Measurements from ENCODE around the gene IGLL5.
"Not testable (repeated sequence)": the region's sequence is repeated elsewhere in the genome, so short reads cannot be mapped to it uniquely, and the experiment has no call there.

The IGLL5 gene

DNA sequence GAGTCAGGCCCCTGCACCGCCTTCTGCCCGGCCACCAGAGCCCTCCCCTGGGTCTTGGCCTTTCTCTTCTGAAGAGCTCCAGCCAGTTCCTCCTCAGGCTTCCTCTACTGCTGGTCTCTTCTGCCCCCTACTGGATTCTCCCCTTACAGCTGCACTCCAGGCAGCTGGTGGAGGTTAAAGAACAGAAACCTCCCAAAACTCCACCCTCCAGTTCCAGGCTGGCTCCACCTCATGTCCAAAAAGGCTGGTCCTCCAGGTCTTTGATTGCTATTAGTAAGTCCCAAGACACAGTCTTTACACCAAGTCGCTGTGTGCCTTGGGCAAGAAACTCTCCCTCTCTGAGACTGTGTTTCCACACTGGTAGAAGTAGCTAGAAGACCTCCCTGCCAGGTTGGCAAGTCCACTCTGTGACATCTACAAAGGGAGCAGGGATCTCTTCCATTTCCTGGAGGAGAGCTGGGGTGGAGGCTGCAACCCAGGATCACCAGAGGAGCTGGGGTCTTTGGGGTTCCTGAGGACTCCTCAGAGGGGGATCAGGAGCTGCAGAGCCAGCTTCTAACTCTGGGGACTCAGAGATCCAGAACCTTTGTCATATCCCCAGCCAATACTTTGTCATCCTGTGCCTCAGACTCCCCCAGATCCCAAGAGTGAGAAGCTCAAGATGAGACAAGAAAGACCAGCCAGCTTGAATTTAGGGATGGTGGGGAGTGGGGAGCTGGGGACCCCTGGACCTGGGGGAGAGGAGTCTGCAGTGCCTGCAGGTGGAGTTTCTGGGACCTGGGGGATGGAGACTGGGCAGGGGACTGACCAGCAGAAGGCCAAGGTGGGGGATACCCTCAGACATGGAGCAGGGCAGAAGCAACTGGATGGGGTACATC lies 3.4 kb upstream of the IGLL5 start:
- peak; percentile 90 for DNase-seq

DNA sequence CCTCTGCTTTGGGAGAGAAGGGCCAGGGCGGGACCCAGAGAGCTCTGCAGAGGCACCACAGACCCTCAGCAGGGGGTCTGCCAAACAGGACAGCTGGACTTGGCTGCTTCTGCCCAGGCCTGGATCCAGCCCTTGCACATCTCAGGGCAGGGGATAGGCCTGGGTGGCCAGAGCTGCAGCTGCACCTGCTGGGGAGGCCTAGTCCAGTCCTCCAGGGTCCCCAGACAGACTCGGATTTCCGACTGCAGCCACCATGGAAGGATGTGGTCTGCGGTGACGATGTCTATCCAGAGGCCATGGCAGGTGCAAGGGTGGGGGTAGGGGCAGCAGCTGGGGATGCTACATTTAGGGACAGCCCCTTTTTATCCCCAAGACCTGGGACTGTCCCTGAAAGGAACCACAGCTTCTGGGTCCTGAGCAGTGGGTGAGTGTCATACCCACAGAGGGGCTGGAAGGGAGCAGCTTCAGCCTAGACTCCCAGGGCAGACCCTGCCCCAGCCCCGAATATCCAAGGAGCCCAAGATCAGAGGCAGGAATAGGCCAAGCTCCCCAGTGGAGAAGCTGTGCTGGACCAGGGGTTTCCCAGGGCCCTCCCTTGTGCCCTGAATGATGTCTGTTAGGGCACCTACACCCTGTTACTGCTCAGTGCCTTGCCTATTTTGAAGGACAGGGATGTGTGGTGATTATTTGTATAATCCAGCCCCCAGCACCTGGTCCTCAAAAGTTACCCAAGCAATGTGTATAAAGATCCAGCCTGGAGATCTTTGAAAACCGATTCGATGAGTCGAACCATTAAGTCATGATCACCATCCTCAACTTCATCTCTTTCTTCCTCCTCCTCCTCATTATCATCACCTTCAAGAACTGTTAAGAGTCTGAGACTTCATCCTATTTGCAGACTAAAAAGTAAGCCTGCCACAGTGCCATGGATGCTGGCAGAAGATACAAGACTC lies 2.5 kb upstream of the IGLL5 start:
- no peak for DNase-seq

DNA sequence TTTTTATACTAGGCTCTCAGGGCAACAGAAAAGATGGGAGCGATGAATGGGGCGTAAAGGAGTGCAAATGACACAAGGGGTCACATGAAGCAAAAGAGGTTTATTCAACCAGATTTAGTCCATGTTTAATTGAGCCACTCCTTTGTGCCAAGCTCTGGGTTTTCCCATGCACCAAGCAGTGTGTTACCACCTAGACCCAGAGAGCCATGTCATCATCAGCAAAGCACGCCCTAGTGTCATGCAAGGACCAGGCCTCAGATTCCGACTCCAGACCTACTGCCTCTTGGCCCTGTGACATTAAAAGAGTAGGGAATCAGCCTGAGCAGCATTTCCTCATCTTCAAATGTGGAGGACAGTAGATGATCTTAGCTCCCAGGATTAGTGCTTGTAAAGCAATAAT lies 1.1 kb upstream of the IGLL5 start:
- DNase-seq, result no peak

DNA sequence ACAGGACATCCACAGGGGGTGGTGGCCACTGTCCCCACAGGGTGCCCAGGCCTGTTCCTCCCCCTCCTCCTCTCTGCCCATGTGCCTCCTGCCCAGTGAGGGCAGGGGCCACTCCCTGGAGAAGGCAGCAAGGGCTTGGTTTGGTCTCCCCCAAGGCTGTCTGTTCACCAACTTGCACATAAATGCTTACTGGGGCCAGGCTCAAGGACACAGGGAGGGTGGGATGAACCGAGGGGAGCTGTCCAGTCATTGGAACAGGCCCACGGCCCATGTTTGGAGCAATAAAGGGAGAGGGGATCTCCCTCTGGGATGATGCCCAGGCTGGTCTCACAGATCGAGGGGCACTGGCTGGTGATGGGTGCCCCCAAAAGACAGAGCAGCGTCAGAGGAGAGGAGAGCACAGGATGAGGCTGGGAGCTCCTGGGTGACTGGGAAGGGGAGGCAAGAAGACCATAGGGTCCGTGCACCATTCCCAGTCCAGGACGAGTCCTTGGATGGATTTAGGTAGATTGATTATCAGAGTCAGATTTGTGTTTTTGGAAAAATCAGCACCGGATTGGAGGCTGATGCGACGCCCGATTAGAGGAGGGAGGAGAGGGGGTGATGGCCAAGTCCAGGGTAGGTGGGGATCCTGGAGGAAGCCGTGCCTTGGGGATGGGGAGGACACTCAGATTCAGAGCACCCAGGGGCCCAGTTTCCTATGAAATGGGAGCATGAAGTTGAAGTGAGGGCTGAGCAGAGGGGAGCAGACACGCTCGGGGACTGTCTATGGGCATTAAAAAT lies 1.1 kb downstream of the IGLL5 start:
- DNase-seq, result no peak

DNA sequence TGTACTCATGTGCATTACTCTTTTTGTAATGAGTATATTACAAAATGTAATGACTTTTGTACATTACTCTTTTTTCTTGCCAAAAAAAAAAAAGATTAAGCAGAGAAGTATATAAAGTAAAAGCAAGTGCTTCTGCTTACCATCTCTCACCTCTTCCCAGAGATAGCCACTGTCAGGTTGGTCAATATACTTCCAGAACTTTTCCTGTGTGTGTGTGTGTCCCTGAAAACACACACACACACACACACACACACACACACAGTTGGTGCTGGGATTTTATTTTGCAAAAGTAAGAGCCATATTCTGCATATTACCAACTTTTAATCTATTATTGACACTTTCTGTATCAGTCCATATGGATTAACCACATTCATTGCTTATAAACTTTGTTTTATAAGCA lies 2.5 kb downstream of the IGLL5 start:
- no peak for DNase-seq

DNA sequence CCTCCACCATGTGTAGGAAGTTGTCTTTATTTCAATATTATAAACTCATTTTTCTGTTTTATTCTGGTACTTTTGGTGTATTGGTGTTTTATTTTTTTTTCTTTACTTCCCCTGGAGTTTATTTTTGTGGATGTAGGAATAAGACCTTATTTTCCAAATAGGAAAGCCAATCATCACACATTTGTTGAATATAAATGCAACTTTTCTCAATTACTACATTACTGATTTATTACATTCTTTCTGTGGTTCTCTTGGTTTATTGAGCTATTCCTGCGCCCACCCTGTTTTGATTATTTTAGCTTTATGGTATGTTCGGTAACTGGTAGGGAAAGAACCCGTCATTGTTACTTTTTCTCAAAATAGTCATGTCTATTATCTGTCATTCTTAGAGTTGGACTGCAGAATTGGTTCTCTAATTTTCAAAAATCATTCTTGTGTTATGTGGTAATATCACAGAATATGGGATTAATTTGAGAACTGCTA lies 3.6 kb downstream of the IGLL5 start:
- no peak for DNase-seq

DNA sequence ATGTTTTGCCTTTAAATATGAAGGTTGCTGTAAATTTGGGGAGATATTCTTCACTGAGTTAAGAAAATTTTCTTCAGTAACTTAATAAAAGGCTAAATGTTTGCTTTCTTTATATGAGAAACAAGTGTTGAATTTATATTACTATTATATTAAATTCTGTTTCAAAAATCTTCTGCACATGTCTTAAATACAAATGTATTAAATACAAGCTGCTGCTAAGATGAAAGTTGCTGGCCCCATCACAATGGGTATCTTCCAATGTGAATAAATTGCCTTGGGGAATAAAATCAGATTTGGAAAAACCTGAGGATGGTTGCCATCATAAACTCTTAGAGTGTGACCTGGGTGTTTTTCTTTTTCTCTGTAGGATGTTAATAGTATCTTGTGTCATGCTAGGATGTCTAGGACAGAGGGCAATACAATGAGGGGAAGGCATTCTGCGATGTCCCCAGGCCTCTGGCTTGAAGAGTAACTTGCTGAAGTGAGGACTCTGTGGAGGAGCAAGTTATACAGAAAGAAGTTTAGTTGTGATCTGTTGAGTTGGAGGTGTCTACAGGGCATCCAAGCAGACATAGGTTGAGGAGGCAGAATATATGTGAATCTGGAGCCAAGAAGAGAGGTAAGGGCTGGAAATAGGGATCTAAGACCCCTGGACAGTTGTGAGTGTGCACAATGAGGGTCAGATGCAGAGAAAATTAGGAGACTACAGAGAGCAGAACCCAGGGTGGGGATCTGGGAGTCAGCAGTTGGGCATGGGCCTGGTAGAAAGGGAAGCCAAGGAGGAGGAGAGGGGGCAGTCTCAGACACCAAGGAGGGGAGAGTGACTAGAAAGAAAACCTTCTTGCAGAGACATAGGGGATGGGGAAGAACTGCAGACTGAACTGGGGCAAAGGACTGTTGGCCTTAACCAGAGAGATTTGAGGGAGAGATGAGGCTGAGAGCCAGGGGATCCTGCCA lies 4.8 kb downstream of the IGLL5 start:
- no peak for DNase-seq

DNA sequence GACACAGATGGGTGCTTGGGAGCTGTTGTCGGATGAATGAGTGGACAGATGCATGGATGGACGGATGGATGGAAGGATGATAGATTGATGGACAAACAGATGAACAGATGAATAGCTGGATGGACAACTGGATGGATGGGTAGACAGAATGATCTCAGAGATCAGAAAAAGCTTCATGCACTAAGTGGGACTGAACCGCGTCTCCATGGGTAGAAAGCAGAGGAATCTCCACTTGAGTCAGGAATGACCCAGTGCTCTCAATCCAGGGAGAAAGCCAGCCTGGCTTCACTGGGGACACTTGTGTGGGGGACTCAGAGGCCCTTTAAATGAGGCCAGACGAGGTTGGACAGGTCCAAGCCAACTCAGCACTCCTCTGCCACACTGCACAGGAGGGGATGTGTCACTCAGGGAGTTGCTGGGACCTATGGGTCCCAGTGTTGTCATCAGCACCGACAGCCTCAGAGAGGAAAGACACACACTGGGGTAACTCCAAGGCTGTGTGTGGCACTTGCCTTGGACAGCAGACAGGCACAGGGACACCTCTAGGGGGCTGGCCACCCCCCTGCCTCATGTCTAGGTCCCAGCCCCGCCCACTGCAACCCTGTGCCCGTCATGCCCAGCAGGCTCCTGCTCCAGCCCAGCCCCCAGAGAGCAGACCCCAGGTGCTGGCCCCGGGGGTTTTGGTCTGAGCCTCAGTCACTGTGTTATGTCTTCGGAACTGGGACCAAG lies 5.6 kb downstream of the IGLL5 start:
- no peak for DNase-seq

DNA sequence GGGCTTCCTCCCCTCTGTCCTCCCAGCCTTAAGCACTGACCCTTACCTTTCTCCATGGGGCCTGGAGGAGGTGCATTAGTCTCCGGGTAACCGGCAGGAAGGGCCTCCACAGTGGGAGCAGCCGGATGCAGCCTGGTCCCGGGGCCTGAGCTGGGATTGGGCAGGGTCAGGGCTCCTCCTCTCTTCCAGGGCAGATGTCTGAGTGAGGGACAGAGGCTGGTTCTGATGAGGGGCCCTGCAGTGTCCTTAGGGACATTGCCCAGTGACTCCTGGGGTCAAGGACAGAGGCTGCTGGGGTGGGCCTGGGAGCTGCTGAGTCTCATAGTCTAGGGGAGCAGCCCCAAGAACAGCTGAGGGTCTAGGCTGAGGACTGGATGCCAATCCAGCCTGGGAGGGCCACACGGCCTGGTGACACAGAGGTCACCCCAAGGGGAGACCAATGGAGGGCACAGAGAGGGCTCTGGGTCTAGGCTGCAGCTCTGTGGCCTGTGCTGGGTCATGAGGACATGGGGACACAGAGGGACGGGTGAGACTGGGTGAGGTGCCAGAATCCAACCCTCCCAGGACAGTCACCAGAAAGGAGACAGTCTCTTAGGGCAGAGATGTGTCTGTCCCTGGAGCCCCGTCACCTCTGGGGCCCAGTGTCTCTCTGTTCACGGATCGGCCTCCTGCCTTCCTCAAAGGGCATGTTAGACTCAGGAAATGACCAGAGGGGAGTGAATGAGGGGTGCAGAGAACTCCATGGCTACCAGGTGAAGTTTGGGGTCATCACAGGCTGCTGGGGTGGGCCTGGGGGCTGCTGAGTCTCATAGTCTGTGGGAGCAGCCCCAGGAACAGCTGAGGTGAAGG lies 6.5 kb downstream of the IGLL5 start:
- DNase-seq, result no peak

DNA sequence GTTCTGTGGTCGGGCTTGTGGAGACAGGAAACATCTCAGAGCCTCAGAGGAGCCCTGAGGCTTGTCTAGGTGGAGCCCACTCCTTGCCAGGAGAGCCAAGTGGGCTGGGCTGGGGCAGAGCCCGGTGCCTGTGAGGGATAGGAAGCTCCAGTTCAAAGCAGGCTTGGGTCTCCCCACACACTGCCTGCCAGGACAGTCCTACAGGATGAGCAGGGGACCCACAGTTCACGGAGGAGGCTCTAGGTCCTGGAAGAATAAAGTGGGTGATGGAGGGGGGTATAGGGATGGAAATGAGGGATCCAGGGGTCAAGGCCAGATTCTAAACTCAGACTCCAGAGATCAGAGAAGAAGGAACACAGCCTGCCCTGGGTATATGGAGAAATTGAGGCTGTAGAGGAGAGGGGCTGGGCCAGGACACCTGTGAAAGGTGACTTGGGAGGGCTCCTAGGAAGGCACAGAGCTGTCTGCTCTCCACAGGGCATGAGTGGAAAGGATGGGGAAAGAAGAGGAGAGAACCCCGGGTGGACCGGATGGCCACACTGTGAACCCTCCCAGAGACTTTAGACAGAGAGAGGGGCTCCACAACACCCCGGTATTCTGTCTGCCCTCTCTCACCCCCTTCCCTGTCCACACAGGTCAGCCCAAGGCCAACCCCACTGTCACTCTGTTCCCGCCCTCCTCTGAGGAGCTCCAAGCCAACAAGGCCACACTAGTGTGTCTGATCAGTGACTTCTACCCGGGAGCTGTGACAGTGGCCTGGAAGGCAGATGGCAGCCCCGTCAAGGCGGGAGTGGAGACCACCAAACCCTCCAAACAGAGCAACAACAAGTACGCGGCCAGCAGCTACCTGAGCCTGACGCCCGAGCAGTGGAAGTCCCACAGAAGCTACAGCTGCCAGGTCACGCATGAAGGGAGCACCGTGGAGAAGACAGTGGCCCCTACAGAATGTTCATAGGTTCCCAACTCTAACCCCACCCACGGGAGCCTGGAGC lies 7.4 kb downstream of the IGLL5 start:
- no peak for DNase-seq

DNA sequence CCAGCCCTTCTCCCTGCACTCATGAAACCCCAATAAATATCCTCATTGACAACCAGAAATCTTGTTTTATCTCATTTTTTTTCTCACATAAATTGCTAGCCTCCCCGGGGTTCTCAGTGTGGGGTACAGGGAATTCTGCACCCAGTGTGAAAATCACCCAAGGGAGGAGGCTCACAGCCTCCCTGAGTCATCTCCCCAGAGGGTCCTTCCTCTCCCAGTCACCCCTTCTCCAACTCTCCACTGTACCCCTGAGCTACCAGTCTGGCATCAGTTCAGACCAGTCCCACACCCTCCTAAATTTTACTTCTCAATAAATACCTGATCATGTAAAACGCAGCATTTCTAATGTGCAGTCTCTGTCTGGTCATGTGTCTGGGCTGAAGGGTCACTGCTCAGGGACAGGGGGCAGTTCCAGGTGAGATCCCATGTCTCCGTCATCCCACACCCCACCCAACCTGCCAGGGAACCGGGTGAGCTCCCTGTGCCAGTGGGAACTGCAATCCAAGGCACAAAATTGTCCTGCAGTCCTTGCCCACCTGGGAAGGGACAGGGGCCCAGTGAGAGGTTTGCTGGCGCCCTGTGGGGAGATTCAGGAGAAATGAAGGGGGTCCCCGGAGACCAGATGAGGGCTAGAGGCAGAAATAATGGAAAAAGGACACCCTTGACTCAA lies 8.3 kb downstream of the IGLL5 start:
- no peak for DNase-seq

DNA sequence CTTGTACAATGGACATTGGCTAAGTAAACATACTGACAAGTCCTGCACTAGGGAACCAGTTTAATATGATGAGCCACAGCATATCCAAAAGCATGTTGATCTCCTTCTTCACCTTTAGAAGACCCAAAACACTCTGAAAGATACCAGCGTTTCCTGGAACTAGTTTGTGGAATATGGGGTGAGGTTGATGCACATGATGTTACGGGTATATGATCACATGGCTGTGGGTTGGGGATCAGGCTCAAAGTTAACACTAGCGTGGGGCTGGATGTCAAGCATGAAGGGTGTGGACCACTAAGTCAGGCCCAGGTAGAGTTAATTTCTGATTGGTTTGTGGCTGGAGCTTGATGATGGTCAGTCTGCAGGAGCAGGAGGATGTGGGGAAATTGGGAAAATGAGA lies 9.0 kb downstream of the IGLL5 start:
- DNase-seq, result no peak

DNA sequence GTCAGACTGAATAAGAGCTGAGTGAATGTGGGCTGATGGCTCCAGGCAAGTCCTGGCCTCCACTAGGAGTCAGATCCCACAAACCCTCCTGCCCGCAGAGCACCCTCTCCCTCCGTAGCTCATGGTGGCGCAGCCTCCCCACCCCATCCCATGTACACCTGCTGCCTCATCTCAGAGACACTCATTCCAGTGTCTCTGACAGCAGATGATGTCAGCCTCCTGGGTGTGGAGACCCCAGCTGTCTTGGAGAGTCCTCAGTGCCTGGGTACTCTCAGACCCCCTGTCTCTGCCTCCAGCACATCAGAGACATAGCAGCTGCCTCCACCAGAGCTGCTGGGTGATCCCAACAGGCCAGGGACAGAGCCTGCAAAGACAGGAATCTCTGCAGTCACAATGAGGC lies 9.5 kb downstream of the IGLL5 start:
- no peak for DNase-seq

DNA sequence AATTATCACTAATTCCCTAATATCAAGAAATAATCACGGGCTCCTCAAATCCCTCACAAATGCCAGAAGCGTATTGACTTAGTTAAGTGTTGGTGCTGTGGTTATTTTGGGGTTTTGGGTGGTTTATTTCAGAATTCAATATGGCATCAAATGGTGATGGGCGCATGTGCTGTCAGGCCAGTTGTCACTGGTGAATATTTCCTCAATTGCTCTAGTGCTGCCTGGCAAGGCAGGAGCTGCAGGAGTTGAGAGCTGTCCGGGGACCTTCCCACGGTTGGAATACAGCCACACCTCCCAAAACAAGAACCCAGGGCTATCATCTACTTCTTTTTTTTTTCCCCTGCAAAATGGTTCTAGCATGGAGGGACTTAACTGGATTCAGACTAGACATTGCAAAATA lies 10.3 kb downstream of the IGLL5 start:
- no peak for DNase-seq

DNA sequence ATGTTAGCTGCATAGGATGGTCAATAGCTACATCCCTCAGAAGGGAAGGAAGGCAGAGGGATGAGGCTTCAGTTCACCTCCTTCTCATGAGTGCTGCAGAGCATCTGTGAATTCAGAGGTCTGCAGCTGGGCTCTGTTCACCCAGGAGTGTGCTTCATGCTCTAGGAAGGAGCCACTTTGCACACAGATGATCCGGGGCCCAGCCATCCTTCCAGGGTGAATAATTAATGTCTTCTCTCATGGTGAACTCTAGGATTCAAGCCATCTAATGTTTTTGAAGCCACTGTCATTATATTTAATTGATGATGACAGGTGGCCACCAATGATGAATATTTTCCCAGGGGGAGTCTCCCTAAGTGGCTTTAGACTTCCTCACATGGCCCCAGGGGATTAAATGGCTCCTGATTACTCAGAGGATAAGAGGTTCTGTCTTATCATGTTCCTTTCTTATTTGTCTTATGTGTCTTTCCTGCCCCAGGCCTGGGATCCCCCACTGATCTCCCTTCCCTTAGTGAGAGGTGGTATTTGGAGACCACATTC lies 10.9 kb downstream of the IGLL5 start:
- DNase-seq, result not testable (repeated sequence)

DNA sequence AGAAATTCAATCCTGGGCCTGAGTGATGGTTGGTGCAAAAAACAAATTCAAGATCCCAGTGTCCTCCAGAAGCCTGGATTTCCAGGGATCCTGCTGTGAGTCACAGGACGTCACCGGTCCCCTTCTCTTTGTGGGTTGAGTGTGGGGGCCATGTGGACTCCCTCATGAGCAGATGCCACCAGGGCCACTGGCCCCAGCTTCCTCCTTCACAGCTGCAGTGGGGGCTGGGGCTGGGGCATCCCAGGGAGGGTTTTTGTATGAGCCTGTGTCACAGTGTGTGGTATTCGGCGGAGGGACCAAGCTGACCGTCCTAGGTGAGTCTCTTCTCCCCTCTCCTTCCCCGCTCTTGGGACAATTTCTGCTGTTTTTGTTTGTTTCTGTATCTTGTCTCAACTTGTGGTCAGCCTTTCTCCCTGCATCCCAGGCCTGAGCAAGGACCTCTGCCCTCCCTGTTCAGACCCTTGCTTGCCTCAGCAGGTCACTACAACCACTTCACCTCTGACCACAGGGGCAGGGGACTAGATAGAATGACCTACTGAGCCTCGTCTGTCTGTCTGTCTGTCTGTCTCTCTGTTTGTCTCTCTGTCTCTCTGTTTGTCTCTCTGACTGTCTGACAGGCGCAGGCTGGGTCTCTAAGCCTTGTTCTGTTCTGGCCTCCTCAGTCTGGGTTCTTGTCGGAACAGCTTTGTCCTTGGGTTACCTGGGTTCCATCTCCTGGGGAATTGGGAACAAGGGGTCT lies 11.9 kb downstream of the IGLL5 start:
- peak in 1 of 2 donors; percentile 21 for DNase-seq
